ENCODE results near the gene ABCG1.

DNA sequence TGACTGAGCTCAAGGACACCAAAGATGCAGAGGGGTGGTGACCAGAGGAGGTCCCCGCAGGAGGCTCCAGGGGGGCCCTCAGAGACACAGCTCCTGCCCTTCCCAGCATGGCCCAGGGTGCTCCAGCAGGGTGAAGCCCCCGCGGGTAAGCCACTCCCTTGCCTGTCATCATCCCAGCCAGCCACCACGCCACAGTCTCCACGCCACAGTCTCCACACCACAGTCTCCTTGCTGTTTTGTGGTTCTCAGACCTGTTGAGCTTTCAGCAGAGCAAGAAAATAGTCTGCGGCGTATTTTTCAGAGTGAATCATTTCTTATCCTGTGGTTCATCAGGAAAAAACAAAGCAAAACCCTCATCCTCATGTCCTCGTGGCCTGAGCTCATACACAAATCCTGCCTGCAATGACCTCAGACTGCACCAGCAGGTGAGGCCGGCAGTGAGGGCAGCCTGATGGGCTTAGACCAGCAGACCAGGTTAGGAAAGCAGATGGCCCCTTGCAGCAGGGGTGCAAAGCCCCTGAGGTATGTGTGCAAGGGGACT lies 25.7 kb upstream of the ABCG1 start:
- TF ChIP-seq GATA2 (IDR thresholded peaks at IDR 0.05; ENCODE audit: low read depth, low read length) (no peak), GATA3 (IDR thresholded peaks at IDR 0.05; ENCODE audit: low read depth, low read length) (no peak)
